ENCODE measurements around the gene NAT9. TPM values are rescaled to one million over a fixed set of nuclear protein-coding genes. Genes with fewer than 3 reads are reported as not detected.

NAT9 gene
- total and polyA plus RNA-seq, 4 donors = 27.1 to 47.4 (median 36.6) TPM

GRCh38 chr17:74733365-74734122 lies 42.6 kb downstream of the NAT9 start:
- TF ChIP-seq CTCF (IDR thresholded peaks at IDR 0.05; ENCODE audit: control extremely low read depth, extremely low read depth) = no peak
- Histone ChIP-seq H3K27ac (ENCODE audit: low read depth in 1 of 2, low read length in 1 of 2) (no peak overlapping the region), H3K36me3 (ENCODE audit: control insufficient read depth in 4 of 4, insufficient read depth in 4 of 4, low read length in 4 of 4) (no peaks in the 10 kb centered on the region), H3K4me3 (no peak overlapping the region), H3K27me3 (ENCODE audit: control insufficient read depth in 3 of 3, insufficient read depth in 3 of 3, low read length in 2 of 3) (peaks cover 0 to 11% (median 3%) of the 10 kb centered on the region in 3 donors), H3K4me1 (ENCODE audit: control insufficient read depth in 5 of 5, insufficient read depth in 5 of 5, low read length in 5 of 5) (peaks cover 0 to 22% (median under 1%) of the 10 kb centered on the region in 5 donors), H3K9ac (ENCODE audit: insufficient read depth in 1 of 2, low read length in 2 of 2) (no peak overlapping the region), H3K9me3 (ENCODE audit: control insufficient read depth in 4 of 4, insufficient read depth in 3 of 4, low read length in 3 of 4) (no peaks in the 10 kb centered on the region)
- 67 to 69% methylated on average over 9 of the region's 9 CpGs for WGBS, 2 donors
- no peak for DNase-seq
- no peak for ATAC-seq (ENCODE audit: insufficient read depth, low FRiP score)

GRCh38 chr17:74732042-74732867 lies 43.9 kb downstream of the NAT9 start:
- Histone ChIP-seq H3K4me1 (ENCODE audit: control insufficient read depth in 5 of 5, insufficient read depth in 5 of 5, low read length in 5 of 5) (peaks cover 0 to 10% (median 0%) of the 10 kb centered on the region in 5 donors), H3K9ac (ENCODE audit: insufficient read depth in 1 of 2, low read length in 2 of 2) (no peak overlapping the region), H3K27me3 (ENCODE audit: control insufficient read depth in 3 of 3, insufficient read depth in 3 of 3, low read length in 2 of 3) (peaks cover 0 to 8% (median 0%) of the 10 kb centered on the region in 3 donors), H3K9me3 (ENCODE audit: control insufficient read depth in 4 of 4, insufficient read depth in 3 of 4, low read length in 3 of 4) (no peaks in the 10 kb centered on the region), H3K27ac (ENCODE audit: low read depth in 1 of 2, low read length in 1 of 2) (no peak overlapping the region), H3K4me3 (no peak overlapping the region), H3K36me3 (ENCODE audit: control insufficient read depth in 4 of 4, insufficient read depth in 4 of 4, low read length in 4 of 4) (no peaks in the 10 kb centered on the region)
- 79 to 84% methylated on average over 12 of the region's 12 CpGs for WGBS, 2 donors
- TF ChIP-seq CTCF (IDR thresholded peaks at IDR 0.05; ENCODE audit: control extremely low read depth, extremely low read depth) = no peak
- DNase-seq = no peak
- no peak for ATAC-seq (ENCODE audit: insufficient read depth, low FRiP score)

GRCh38 chr17:74731347-74731605 lies 44.9 kb downstream of the NAT9 start:
- Histone ChIP-seq H3K4me3 (no peak overlapping the region), H3K9ac (ENCODE audit: insufficient read depth in 1 of 2, low read length in 2 of 2) (no peak overlapping the region), H3K4me1 (ENCODE audit: control insufficient read depth in 5 of 5, insufficient read depth in 5 of 5, low read length in 5 of 5) (peaks cover 0 to 2% (median 0%) of the 10 kb centered on the region in 5 donors), H3K36me3 (ENCODE audit: control insufficient read depth in 4 of 4, insufficient read depth in 4 of 4, low read length in 4 of 4) (no peaks in the 10 kb centered on the region), H3K27me3 (ENCODE audit: control insufficient read depth in 3 of 3, insufficient read depth in 3 of 3, low read length in 2 of 3) (peaks cover 0 to 8% (median 0%) of the 10 kb centered on the region in 3 donors), H3K27ac (ENCODE audit: low read depth in 1 of 2, low read length in 1 of 2) (no peak overlapping the region), H3K9me3 (ENCODE audit: control insufficient read depth in 4 of 4, insufficient read depth in 3 of 4, low read length in 3 of 4) (no peaks in the 10 kb centered on the region)
- TF ChIP-seq CTCF (IDR thresholded peaks at IDR 0.05; ENCODE audit: control extremely low read depth, extremely low read depth) = no peak
- 79 to 92% methylated on average over 4 of the region's 4 CpGs for WGBS, 2 donors
- DNase-seq (no peak), ATAC-seq (ENCODE audit: insufficient read depth, low FRiP score) (no peak)
